Ovary (tissue), 9 donors: ENCODE data around the gene HDDC3. TPM values are rescaled to one million over a fixed set of nuclear protein-coding genes. Genes with fewer than 3 reads are reported as not detected.

Experiments used
- DNase-seq, 5 donors: peaks; one replicate each; pipeline ENCODE4 v3.0.0-alpha.2; 2019 to 2020
- H3K27ac ChIP-seq, 2 donors: fragments of 200-600 bp; one replicate each; pipeline versions ENCODE4 v1.5.1 to v1.8.0; 2019 to 2022
- H3K27me3 ChIP-seq: fragments of 200-600 bp; one replicate; pipeline ENCODE4 v1.8.0; 2022
- H3K36me3 ChIP-seq: fragments of 200-600 bp; sonication (generic); one replicate; pipeline ENCODE4 v1.5.1; 2019
- H3K4me1 ChIP-seq: one replicate; pipeline ENCODE4 v1.8.1; 2013; ENCODE audit warnings: mild to moderate bottlenecking, moderate library complexity; ENCODE audit not compliant: insufficient read depth
- H3K4me3 ChIP-seq: fragments of 200-600 bp; sonication (generic); one replicate; pipeline ENCODE4 v1.5.1; 2017
- H3K9me3 ChIP-seq, 2 donors: fragments of 200-600 bp in 1 of 2; sonication (generic) in 1 of 2; one replicate each; pipeline versions ENCODE4 v1.5.1 to v1.8.1; 2013 to 2019; ENCODE audit warnings: mild to moderate bottlenecking in 1 of 2, moderate library complexity in 1 of 2
- CTCF ChIP-seq, 3 donors: fragments of 450-650 bp in 2 of 3; fragments of 200-600 bp in 1 of 3; IDR thresholded peaks; one replicate each; pipeline versions ENCODE4 v1.5.1 to v1.8.0; 2016 to 2022; ENCODE audit warnings: antibody characterized with exemption in 3 of 3, mild to moderate bottlenecking in 1 of 3
- EP300 ChIP-seq: sonication (generic); formaldehyde crosslinking; IDR thresholded peaks from one replicate; pipeline ENCODE4 v1.6.1; 2017; ENCODE audit warnings: antibody characterized with exemption
- POLR2A ChIP-seq: fragments of 450-650 bp; IDR thresholded peaks from one replicate; pipeline ENCODE4 v1.6.1; 2017; ENCODE audit warnings: antibody characterized with exemption, mild to moderate bottlenecking, moderate library complexity
- WGBS, 3 donors: extraction: QIAGEN DNeasy Blood & Tissue Kit in 1 of 3; methylation state at CpG; one replicate each; pipeline versions ENCODE4 v1.1.5 to v1.1.7; 2013 to 2017; 5-methylcytosine and 5-hydroxymethylcytosine counted together
- intact Hi-C, 4 donors: fragments of 100-400 bp; cut with DNase I; formaldehyde crosslinking; loops; one replicate each; pipeline versions ENCODE4 v1.11.0 to v1.15.1; 2022 to 2023
- polyA plus RNA-seq, 2 donors: library from polyadenylated mRNA; stranded (reverse); fragments of 200-250 nt in 1 of 2; fragments of 350-450 nt in 1 of 2; fragmentation: Illumina TruSeq in 1 of 2; extraction: RNeasy Lipid Tissue Mini Kit (QIAGEN cat#74804) in 1 of 2; gene quantifications; one replicate each; pipeline ENCODE4 v1.2.3, GENCODE V29; 2013 to 2014
- total RNA-seq, 7 donors: library from RNA; depleted of rRNA in 2 of 7; stranded (reverse); fragments of >200 nt in 2 of 7; fragmentation: NEBNext Ultra II Directional in 3 of 7; extraction: Animal tissue kit (Norgen Biotek cat#: 25700) in 3 of 7; gene quantifications; one replicate each; pipeline versions ENCODE4 v1.1.0 to v1.2.4, GENCODE V29; 2016 to 2023
- donor health status: DM: no; HTN: no; CAD: no; lungs with moderate emphysema.
- donor health status: DM: no; HTN: no; CAD: no.
- donor health status: Bipolar disorder and iron deficiency.
- donor health status: DM: yes; HTN: yes; CAD: no.
- donor health status: DM: no; HTN: no; CAD: no.
- donor health status: DM: yes; HTN: yes; CAD: no.

Gene HDDC3
- total and polyA plus RNA-seq, 9 donors, result 11.7 to 17.2 (median 13.2) TPM

GRCh38 chr15:90957791-90958190 is 25.4 kb upstream of the HDDC3 start:
- intact Hi-C loops, result loop anchor here in 2 of 4 donors (5.0 to 10.0 kb wide), 2 partner anchors 315 to 317 kb away; no protein-coding TSS in a partner anchor
- Histone ChIP-seq H3K36me3 (no peaks in the 10 kb centered on the region), H3K4me3 (peak overlapping the region; percentile 80), H3K27me3 (no peaks in the 10 kb centered on the region), H3K4me1 (peaks cover 7% of the 10 kb centered on the region), H3K9me3 (no peaks in the 10 kb centered on the region), H3K27ac (peak overlapping the region in 1 of 2 donors; percentile 67)
- WGBS, 3 donors, result 61 to 68% (median 66%) methylated on average over 6 of the region's 6 CpGs
- TF ChIP-seq POLR2A (no peak), EP300 (no peak)
- peak in 1 of 5 donors; percentile 26 for DNase-seq

GRCh38 chr15:90957031-90957790 is 24.9 kb upstream of the HDDC3 start:
- Histone ChIP-seq H3K4me1 (peaks cover 7% of the 10 kb centered on the region), H3K27ac (peak overlapping the region; percentile 67 to 68), H3K27me3 (no peaks in the 10 kb centered on the region), H3K36me3 (no peaks in the 10 kb centered on the region), H3K9me3 (no peaks in the 10 kb centered on the region), H3K4me3 (peak overlapping the region; percentile 80)
- DNase-seq, result peak in 3 of 5 donors; percentile 44 to 65 (median 54)
- 4% methylated on average over 39 to 63 of the region's 63 CpGs for WGBS, 3 donors
- TF ChIP-seq CTCF (IDR thresholded peaks at IDR 0.05), result no peak
- peak; percentile 7 for TF ChIP-seq POLR2A
- TF ChIP-seq EP300, result no peak
- intact Hi-C loops, result loop anchor here in 2 of 4 donors (5.0 to 10.0 kb wide), 2 partner anchors 315 to 318 kb away; no protein-coding TSS in a partner anchor

GRCh38 chr15:90956274-90957030 is 24.1 kb upstream of the HDDC3 start:
- peak overlapping the region; percentile 80 for H3K4me3 ChIP-seq
- intact Hi-C loops, result loop anchor here in 2 of 4 donors (5.0 to 10.0 kb wide), 2 partner anchors 316 to 318 kb away; no protein-coding TSS in a partner anchor
- H3K36me3 ChIP-seq, result no peaks in the 10 kb centered on the region
- H3K27ac ChIP-seq, result peak overlapping the region; percentile 67 to 68
- H3K27me3 ChIP-seq, result no peaks in the 10 kb centered on the region
- H3K9me3 ChIP-seq, result no peaks in the 10 kb centered on the region
- WGBS, 3 donors, result 4 to 5% (median 4%) methylated on average over 45 to 56 of the region's 56 CpGs
- TF ChIP-seq EP300 (no peak), CTCF (IDR thresholded peaks at IDR 0.05) (peak; percentile 86 to 96 (median 93)), POLR2A (no peak)
- peaks cover 7% of the 10 kb centered on the region for H3K4me1 ChIP-seq
- peak; percentile 73 to 89 (median 83) for DNase-seq

- Histone ChIP-seq H3K4me3 (peak overlapping the region; percentile 61), H3K9me3 (no peaks in the 10 kb centered on the region), H3K4me1 (peaks cover 7% of the 10 kb centered on the region), H3K27me3 (no peaks in the 10 kb centered on the region), H3K27ac (no peak overlapping the region), H3K36me3 (no peaks in the 10 kb centered on the region)
- intact Hi-C loops, result loop anchor here in 2 of 4 donors (5.0 to 10.0 kb wide), 2 partner anchors 317 to 319 kb away; no protein-coding TSS in a partner anchor
- WGBS, 3 donors, result 49 to 70% (median 57%) methylated on average over 20 of the region's 20 CpGs
- TF ChIP-seq CTCF (IDR thresholded peaks at IDR 0.05) (no peak), POLR2A (no peak), EP300 (no peak)
- peak in 3 of 5 donors; percentile 39 to 61 (median 59) for DNase-seq
Measured at GRCh38 chr15:90955624-90956273, 23.4 kb upstream of the HDDC3 start.
